Endothelial cell of umbilical vein (primary cell): ENCODE results near the gene VDAC2.
"Not testable (repeated sequence)": the region's sequence is repeated elsewhere in the genome, so short reads cannot be mapped to it uniquely, and the experiment has no call there.

Experiments
- CTCF ChIP-seq, 2 donors: IDR thresholded peaks; 1 replicate in 1 of 2; 2 replicates in 1 of 2; pipeline ENCODE4 v1.5.1; 2011; ENCODE audit warnings: low read length in 2 of 2, mild to moderate bottlenecking in 2 of 2, moderate library complexity in 2 of 2, control low read depth in 1 of 2, inconsistent platforms in 1 of 2, low read depth in 1 of 2; ENCODE audit not compliant: insufficient read depth in 1 of 2; ENCODE audit errors: extremely low read depth in 1 of 2
- EZH2 ChIP-seq: IDR thresholded peaks from 2 replicates; pipeline ENCODE4 v1.6.1; 2012; ENCODE audit warnings: borderline replicate concordance, low read depth, mild to moderate bottlenecking, moderate library complexity, low read length, inconsistent platforms; ENCODE audit not compliant: severe bottlenecking
- FOS ChIP-seq: IDR thresholded peaks from 2 replicates; pipeline ENCODE4 v1.6.1; 2011; ENCODE audit warnings: mild to moderate bottlenecking, low read length, moderate library complexity, borderline replicate concordance; ENCODE audit not compliant: insufficient read depth
- GATA2 ChIP-seq: IDR thresholded peaks from 2 replicates; pipeline ENCODE4 v1.7.0; 2011; ENCODE audit warnings: low read depth, mild to moderate bottlenecking, moderate library complexity, mixed read lengths, low read length; ENCODE audit not compliant: insufficient read length, insufficient read depth
- JUN ChIP-seq: IDR thresholded peaks from 2 replicates; pipeline ENCODE4 v1.6.1; 2011; ENCODE audit warnings: borderline replicate concordance, low read depth; ENCODE audit not compliant: insufficient read length, insufficient read depth
- MAX ChIP-seq: IDR thresholded peaks from 2 replicates; pipeline ENCODE4 v1.6.1; 2011; ENCODE audit not compliant: insufficient read depth, insufficient read length
- MYC ChIP-seq: IDR thresholded peaks from one replicate; pipeline ENCODE4 v1.6.1; 2011; ENCODE audit warnings: mild to moderate bottlenecking, low read depth, low read length
- POLR2A ChIP-seq: IDR thresholded peaks from 2 replicates; pipeline ENCODE4 v1.6.1; 2012; ENCODE audit warnings: low read depth, mild to moderate bottlenecking, control low read depth, low read length
- POLR2AphosphoS5 ChIP-seq: IDR thresholded peaks from 2 replicates; pipeline ENCODE4 v1.6.1; 2012; ENCODE audit warnings: low read depth, mild to moderate bottlenecking, control low read depth, low read length, moderate library complexity; ENCODE audit not compliant: insufficient read depth

DNA sequence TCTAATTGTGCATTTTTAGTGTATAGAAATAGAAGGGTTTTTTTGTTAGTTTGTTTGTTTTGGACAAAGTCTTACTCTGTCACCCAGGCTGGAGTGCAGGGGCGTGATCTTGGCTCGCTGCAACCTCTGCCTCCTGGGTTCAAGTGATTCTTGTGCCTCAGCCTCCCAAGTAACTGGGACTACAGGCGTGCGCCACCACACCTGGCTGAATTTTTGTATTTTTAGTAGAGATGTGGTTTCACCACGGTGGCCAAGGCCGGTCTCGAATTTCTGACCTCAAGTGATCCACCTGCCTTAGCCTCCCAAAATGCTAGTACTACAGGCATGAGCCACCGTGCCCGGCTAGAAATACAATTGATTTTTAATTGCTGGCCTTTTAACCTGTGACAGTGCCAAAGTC, 22.1 kb upstream of the VDAC2 start:
- not testable (repeated sequence) for TF ChIP-seq EZH2; CTCF (IDR thresholded peaks at IDR 0.05; ENCODE audit: extremely low read depth in 1 of 2, insufficient read depth in 1 of 2, low read depth in 1 of 2, low read length in 2 of 2); GATA2; POLR2AphosphoS5; POLR2A; JUN; MAX; MYC; FOS
